DOHH2 (cell line): Measurements from ENCODE around the gene HOXA2.

ENCODE experiments used
- H3F3A ChIP-seq: fragments of 200-600 bp; sonication (generic), shearing (Covaris generic); 2 replicates; pipeline ENCODE4 v1.6.0; 2016; ENCODE audit warnings: antibody characterized with exemption, mild to moderate bottlenecking; ENCODE audit not compliant: control insufficient read depth, insufficient read depth
- H3K27ac ChIP-seq: fragments of 200-600 bp; sonication (generic); 2 replicates; pipeline ENCODE4 v1.5.1; 2014; ENCODE audit warnings: low read depth, mild to moderate bottlenecking, low read length, moderate library complexity
- H3K27me3 ChIP-seq: fragments of 200-600 bp; sonication (generic); 2 replicates; pipeline ENCODE4 v1.6.1; 2014; ENCODE audit warnings: mild to moderate bottlenecking, low read length, mixed read lengths; ENCODE audit not compliant: control insufficient read depth
- H3K36me3 ChIP-seq: fragments of 200-600 bp; sonication (generic); 2 replicates; pipeline ENCODE4 v1.6.1; 2014; ENCODE audit warnings: mild to moderate bottlenecking, low read length, moderate library complexity, mixed read lengths; ENCODE audit not compliant: control insufficient read depth
- H3K4me1 ChIP-seq: fragments of 200-600 bp; sonication (generic); 2 replicates; pipeline ENCODE4 v1.6.1; 2014; ENCODE audit warnings: mild to moderate bottlenecking, low read length, mixed read lengths; ENCODE audit not compliant: control insufficient read depth
- H3K4me2 ChIP-seq: fragments of 200-600 bp; sonication (generic); 2 replicates; pipeline ENCODE4 v1.6.0; 2014; ENCODE audit warnings: mild to moderate bottlenecking, low read length, moderate library complexity
- H3K4me3 ChIP-seq: fragments of 200-600 bp; sonication (generic); 2 replicates; pipeline ENCODE4 v1.5.1; 2014; ENCODE audit warnings: mild to moderate bottlenecking, low read length, mixed read lengths
- H3K79me2 ChIP-seq: fragments of 200-600 bp; sonication (generic); 2 replicates; pipeline ENCODE4 v1.6.1; 2014; ENCODE audit warnings: mild to moderate bottlenecking, low read length, mixed read lengths; ENCODE audit not compliant: control insufficient read depth
- H3K9me2 ChIP-seq: fragments of 200-600 bp; sonication (generic); replicated peaks from 2 replicates; pipeline ENCODE4 v1.6.1; 2014; ENCODE audit warnings: mild to moderate bottlenecking, low read length, mixed read lengths; ENCODE audit not compliant: control insufficient read depth
- H3K9me3 ChIP-seq: fragments of 200-600 bp; sonication (generic); 2 replicates; pipeline ENCODE4 v1.6.1; 2014; ENCODE audit warnings: antibody characterized with exemption, low read length, mixed read lengths; ENCODE audit not compliant: control insufficient read depth, insufficient read depth
- H4K20me1 ChIP-seq: fragments of 200-600 bp; sonication (generic); 2 replicates; pipeline ENCODE4 v1.6.0; 2014; ENCODE audit warnings: low read depth, mild to moderate bottlenecking, antibody characterized with exemption, low read length, moderate library complexity; ENCODE audit not compliant: control insufficient read depth, insufficient read depth
- EZH2phosphoT487 ChIP-seq: fragments of 200-600 bp; sonication (generic); IDR thresholded peaks from 2 replicates; pipeline ENCODE4 v1.6.1; 2017; ENCODE audit warnings: borderline replicate concordance, mild to moderate bottlenecking, antibody characterized with exemption, low read length, moderate library complexity, mixed read lengths
- TF ChIP-seq, protein P1 (sequence below): fragments of 200-600 bp; sonication (generic); IDR thresholded peaks from one replicate; pipeline ENCODE4 v1.5.1; 2014; ENCODE audit warnings: antibody characterized with exemption, mild to moderate bottlenecking, low read depth, low read length; ENCODE audit not compliant: poor library complexity, severe bottlenecking

HOXA2 gene

GRCh38 chr7:27125986-27126394 lies 23.5 kb upstream of the HOXA2 start:
- H3K4me1 ChIP-seq, result no peaks in the 10 kb centered on the region
- H3F3A ChIP-seq, result no peaks in the 10 kb centered on the region
- H3K9me2 ChIP-seq, result no peaks in the 10 kb centered on the region
- no peaks in the 10 kb centered on the region for H3K79me2 ChIP-seq
- H3K4me3 ChIP-seq, result no peak overlapping the region
- H4K20me1 ChIP-seq, result no peaks in the 10 kb centered on the region
- H3K4me2 ChIP-seq, result no peak overlapping the region
- H3K27ac ChIP-seq, result no peak overlapping the region
- no peaks in the 10 kb centered on the region for H3K36me3 ChIP-seq
- TF ChIP-seq, protein P1, sequence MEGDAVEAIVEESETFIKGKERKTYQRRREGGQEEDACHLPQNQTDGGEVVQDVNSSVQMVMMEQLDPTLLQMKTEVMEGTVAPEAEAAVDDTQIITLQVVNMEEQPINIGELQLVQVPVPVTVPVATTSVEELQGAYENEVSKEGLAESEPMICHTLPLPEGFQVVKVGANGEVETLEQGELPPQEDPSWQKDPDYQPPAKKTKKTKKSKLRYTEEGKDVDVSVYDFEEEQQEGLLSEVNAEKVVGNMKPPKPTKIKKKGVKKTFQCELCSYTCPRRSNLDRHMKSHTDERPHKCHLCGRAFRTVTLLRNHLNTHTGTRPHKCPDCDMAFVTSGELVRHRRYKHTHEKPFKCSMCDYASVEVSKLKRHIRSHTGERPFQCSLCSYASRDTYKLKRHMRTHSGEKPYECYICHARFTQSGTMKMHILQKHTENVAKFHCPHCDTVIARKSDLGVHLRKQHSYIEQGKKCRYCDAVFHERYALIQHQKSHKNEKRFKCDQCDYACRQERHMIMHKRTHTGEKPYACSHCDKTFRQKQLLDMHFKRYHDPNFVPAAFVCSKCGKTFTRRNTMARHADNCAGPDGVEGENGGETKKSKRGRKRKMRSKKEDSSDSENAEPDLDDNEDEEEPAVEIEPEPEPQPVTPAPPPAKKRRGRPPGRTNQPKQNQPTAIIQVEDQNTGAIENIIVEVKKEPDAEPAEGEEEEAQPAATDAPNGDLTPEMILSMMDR, result no peak
- no peak for TF ChIP-seq EZH2phosphoT487
- H3K9me3 ChIP-seq, result no peaks in the 10 kb centered on the region
- peaks cover 30% of the 10 kb centered on the region for H3K27me3 ChIP-seq

DNA sequence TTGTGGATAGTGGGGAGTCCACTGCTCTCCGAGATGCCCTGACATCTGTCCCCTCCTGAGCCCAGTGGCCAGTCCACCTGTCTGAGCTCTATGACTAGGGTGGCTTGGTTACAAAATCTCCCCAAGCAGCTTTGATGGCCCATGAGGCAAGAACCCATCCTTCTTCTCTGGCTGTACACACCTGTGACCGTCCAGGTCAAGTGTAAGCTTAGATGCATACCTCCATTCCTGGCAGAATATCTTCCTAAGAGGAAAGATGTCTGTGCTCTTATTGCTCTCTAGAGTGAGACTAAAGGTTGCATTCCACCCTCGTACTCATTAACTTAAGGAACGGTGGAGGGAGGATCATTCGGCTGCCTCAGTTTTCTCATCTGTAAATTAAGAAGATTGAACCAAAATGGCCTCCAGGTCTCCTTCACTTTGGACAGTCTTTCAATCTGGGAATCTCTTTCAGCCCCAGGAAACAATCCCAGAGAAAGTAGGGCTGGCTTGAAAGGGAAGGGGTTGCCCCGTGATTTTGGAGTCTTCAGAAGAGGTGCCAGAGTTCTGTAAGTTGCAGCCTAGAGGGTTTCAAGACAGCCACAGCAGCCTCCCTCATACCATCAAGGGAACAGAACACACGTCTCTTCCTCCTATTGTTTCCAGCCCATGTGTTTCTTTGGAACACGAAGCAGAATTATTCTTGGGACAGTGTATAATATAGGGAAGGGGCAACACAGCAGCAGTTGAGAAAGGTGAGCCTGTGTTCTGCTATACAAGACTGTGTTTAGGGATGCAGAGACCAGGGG lies 22.6 kb upstream of the HOXA2 start:
- Histone ChIP-seq H3K4me3 (no peak overlapping the region), H3K9me3 (no peaks in the 10 kb centered on the region), H3K4me2 (no peak overlapping the region), H3K79me2 (no peaks in the 10 kb centered on the region), H4K20me1 (no peaks in the 10 kb centered on the region), H3K9me2 (no peaks in the 10 kb centered on the region), H3K27ac (no peak overlapping the region), H3K27me3 (peaks cover 30% of the 10 kb centered on the region), H3K36me3 (no peaks in the 10 kb centered on the region), H3F3A (no peaks in the 10 kb centered on the region), H3K4me1 (no peaks in the 10 kb centered on the region)
- TF ChIP-seq EZH2phosphoT487, result no peak
- TF ChIP-seq, protein P1, result no peak

DNA sequence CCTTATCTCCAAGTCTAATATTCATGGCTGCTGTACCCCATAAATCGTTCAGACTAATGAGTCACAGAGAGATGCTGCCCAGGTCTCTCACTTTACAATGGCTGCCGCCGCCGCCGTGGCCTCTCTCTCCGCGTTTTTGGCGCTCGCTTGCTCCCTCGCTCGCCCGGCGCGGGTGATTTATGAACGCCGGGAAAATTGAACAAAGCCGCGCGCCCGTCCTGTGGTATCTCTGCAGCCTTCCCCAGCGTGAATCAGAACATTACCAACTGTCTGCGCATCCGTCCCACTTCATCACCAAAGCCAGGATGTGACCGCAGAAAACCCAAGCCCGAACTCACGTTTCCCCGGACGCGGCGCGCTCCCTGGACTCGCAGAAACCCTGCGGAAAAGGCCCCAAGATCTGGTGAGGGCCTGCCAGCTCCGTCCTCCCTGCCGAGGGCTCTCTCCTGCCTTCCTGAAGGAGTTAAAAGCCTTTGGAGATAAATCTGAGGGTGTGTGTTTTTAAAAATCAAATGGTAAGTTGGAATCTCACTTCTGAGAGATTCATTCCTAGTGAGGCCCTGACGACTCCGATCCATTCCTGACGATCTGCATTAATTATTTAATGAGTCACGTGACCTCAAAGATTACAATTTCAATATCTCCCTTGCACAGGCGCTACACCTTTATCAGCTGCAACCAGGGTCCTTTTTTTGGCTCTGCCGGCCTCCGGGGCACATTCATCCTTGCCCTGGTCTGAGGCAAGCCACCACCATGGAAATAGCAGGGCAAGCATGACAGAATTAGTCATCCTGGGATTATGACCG lies 21.8 kb upstream of the HOXA2 start:
- no peak overlapping the region for H3K4me3 ChIP-seq
- no peak overlapping the region for H3K27ac ChIP-seq
- H3K27me3 ChIP-seq, result peaks cover 30% of the 10 kb centered on the region
- TF ChIP-seq, protein P1, result no peak
- no peak for TF ChIP-seq EZH2phosphoT487
- no peaks in the 10 kb centered on the region for H3K4me1 ChIP-seq
- H3K9me3 ChIP-seq, result no peaks in the 10 kb centered on the region
- no peaks in the 10 kb centered on the region for H3F3A ChIP-seq
- no peaks in the 10 kb centered on the region for H4K20me1 ChIP-seq
- no peaks in the 10 kb centered on the region for H3K36me3 ChIP-seq
- H3K4me2 ChIP-seq, result no peak overlapping the region
- no peaks in the 10 kb centered on the region for H3K9me2 ChIP-seq
- no peaks in the 10 kb centered on the region for H3K79me2 ChIP-seq
